H1 (cell line): ENCODE measurements around the gene FASTKD1. TPM values are rescaled to one million over a fixed set of nuclear protein-coding genes. Genes with fewer than 3 reads are reported as not detected.

Experiments used
- CTCF ChIA-PET: fragments of 300-600 bp; sonication (Branson Sonifier 250); formaldehyde crosslinking; loops from one replicate; lab custom pipeline; 2021; ENCODE audit not compliant: partially characterized antibody; lab: Charles Lee
- POLR2A ChIA-PET: fragments of 300-600 bp; sonication (Branson Sonifier 250); formaldehyde crosslinking; loops from one replicate; lab custom pipeline; 2021; ENCODE audit warnings: inconsistent platforms; ENCODE audit not compliant: partially characterized antibody; lab: Charles Lee
- DNase-seq, 2 experiments: peaks; one replicate each; pipeline versions ENCODE4 v3.0.0 to v3.0.0-alpha.2; 2010 to 2022; ENCODE audit warnings: low spot score in 2 of 2, low read depth in 1 of 2, mixed read lengths in 1 of 2
- FAIRE-seq: peaks from 2 replicates; lab custom pipeline; 2011; peaks lifted over from hg19 to GRCh38; lab: Jason Lieb, UNC
- H2AFZ ChIP-seq: 2 replicates; pipeline ENCODE4 v1.8.1; 2012; ENCODE audit warnings: low read length, inconsistent platforms
- H2AK5ac ChIP-seq: 2 replicates; pipeline ENCODE4 v1.6.1; 2013; ENCODE audit warnings: low read depth, low read length
- H2BK120ac ChIP-seq: replicated peaks from 2 replicates; pipeline ENCODE3; 2013; ENCODE audit warnings: low read depth, low read length, inconsistent platforms
- H2BK12ac ChIP-seq: 2 replicates; pipeline ENCODE4 v1.6.1; 2013; ENCODE audit warnings: low read depth, low read length
- H2BK15ac ChIP-seq: 2 replicates; pipeline ENCODE4 v1.6.1; 2013; ENCODE audit warnings: low read length
- H2BK20ac ChIP-seq: 2 replicates; pipeline ENCODE4 v1.6.1; 2013; ENCODE audit warnings: low read length
- H2BK5ac ChIP-seq: 2 replicates; pipeline ENCODE4 v1.6.1; 2013; ENCODE audit warnings: low read depth, low read length
- H3K14ac ChIP-seq: 2 replicates; pipeline ENCODE4 v1.6.1; 2013; ENCODE audit warnings: inconsistent platforms; ENCODE audit not compliant: insufficient read length
- H3K18ac ChIP-seq: 2 replicates; pipeline ENCODE4 v1.6.1; 2013; ENCODE audit warnings: low read length; ENCODE audit errors: extremely low read depth
- H3K23ac ChIP-seq: 2 replicates; pipeline ENCODE4 v1.6.1; 2013; ENCODE audit warnings: inconsistent platforms; ENCODE audit not compliant: insufficient read length
- H3K23me2 ChIP-seq: 2 replicates; pipeline ENCODE4 v1.6.1; 2013; ENCODE audit warnings: low read depth, low read length
- H3K27ac ChIP-seq: 2 replicates; pipeline ENCODE4 v1.6.1; 2011; ENCODE audit warnings: low read depth, low read length, inconsistent platforms
- H3K27me3 ChIP-seq, 4 experiments: replicated peaks in 1 of 4; 1 replicate in 1 of 4; 2 replicates in 3 of 4; pipeline versions ENCODE4 v1.6.1 to v1.8.1; 2011 to 2013; ENCODE audit warnings: low read length in 3 of 4, mild to moderate bottlenecking in 3 of 4, inconsistent platforms in 2 of 4, mixed read lengths in 2 of 4, moderate library complexity in 1 of 4; ENCODE audit not compliant: control insufficient read depth in 3 of 4, insufficient read depth in 3 of 4; ENCODE audit errors: extremely low read depth in 1 of 4
- H3K36me3 ChIP-seq, 4 experiments: 2 replicates each; pipeline versions ENCODE4 v1.6.1 to v1.8.1; 2011 to 2013; ENCODE audit warnings: mild to moderate bottlenecking in 4 of 4, low read length in 3 of 4, moderate library complexity in 2 of 4, control low read depth in 1 of 4, inconsistent platforms in 1 of 4; ENCODE audit not compliant: insufficient read depth in 4 of 4, control insufficient read depth in 2 of 4
- H3K4ac ChIP-seq: replicated peaks from 2 replicates; pipeline ENCODE3; 2013; ENCODE audit warnings: low read length, low read depth, mixed read lengths, inconsistent platforms; ENCODE audit not compliant: insufficient read length
- H3K4me1 ChIP-seq, 4 experiments: replicated peaks in 1 of 4; 1 replicate in 1 of 4; 2 replicates in 3 of 4; pipeline versions ENCODE4 v1.6.1 to v1.8.1; 2011 to 2013; ENCODE audit warnings: low read length in 3 of 4, inconsistent platforms in 2 of 4, mixed read lengths in 1 of 4; ENCODE audit not compliant: insufficient read depth in 4 of 4, control insufficient read depth in 3 of 4
- H3K4me2 ChIP-seq, 2 experiments: 2 replicates each; pipeline versions ENCODE4 v1.6.1 to v1.8.1; 2011 to 2013; ENCODE audit warnings: low read depth in 2 of 2, low read length in 2 of 2, control low read depth in 1 of 2, inconsistent platforms in 1 of 2, mild to moderate bottlenecking in 1 of 2; ENCODE audit not compliant: insufficient read depth in 1 of 2
- H3K4me3 ChIP-seq, 4 experiments: fragments of 200-600, 300-600 bp in 1 of 4; sonication (generic), shearing (Covaris generic), sonication (Bioruptor Twin) in 1 of 4; 2 replicates each; pipeline versions ENCODE4 v1.5.1 to v1.8.1; 2011 to 2016; ENCODE audit warnings: low read length in 4 of 4, low read depth in 3 of 4, control low read depth in 2 of 4, inconsistent platforms in 2 of 4, mild to moderate bottlenecking in 2 of 4, mixed read lengths in 1 of 4, moderate library complexity in 1 of 4; ENCODE audit not compliant: insufficient read depth in 2 of 4; ENCODE audit errors: extremely low read depth in 1 of 4
- H3K56ac ChIP-seq: replicated peaks from 2 replicates; pipeline ENCODE3; 2013; ENCODE audit warnings: low read depth, mild to moderate bottlenecking, mixed read lengths, low read length, inconsistent platforms; ENCODE audit not compliant: insufficient read length
- H3K79me1 ChIP-seq: 2 replicates; pipeline ENCODE4 v1.6.1; 2013; ENCODE audit warnings: low read depth, low read length, control low read depth
- H3K79me2 ChIP-seq, 2 experiments: 2 replicates each; pipeline versions ENCODE4 v1.6.1 to v1.8.1; 2012 to 2013; ENCODE audit warnings: low read length in 2 of 2, mild to moderate bottlenecking in 2 of 2, inconsistent platforms in 1 of 2; ENCODE audit not compliant: insufficient read depth in 2 of 2, control insufficient read depth in 1 of 2
- H3K9ac ChIP-seq, 4 experiments: replicated peaks in 1 of 4; 1 replicate in 1 of 4; 2 replicates in 3 of 4; pipeline versions ENCODE4 v1.6.1 to v1.8.1; 2011 to 2013; ENCODE audit warnings: low read depth in 3 of 4, low read length in 3 of 4, control low read depth in 2 of 4, mild to moderate bottlenecking in 2 of 4, moderate library complexity in 2 of 4, inconsistent platforms in 1 of 4; ENCODE audit errors: extremely low read depth in 1 of 4
- H3K9me3 ChIP-seq, 2 experiments: 2 replicates each; pipeline versions ENCODE4 v1.6.1 to v1.8.1; 2012 to 2013; ENCODE audit warnings: mild to moderate bottlenecking in 2 of 2, moderate library complexity in 2 of 2, control low read depth in 1 of 2, inconsistent platforms in 1 of 2, low read depth in 1 of 2, low read length in 1 of 2, mixed read lengths in 1 of 2; ENCODE audit not compliant: insufficient read depth in 2 of 2
- H4K20me1 ChIP-seq, 2 experiments: replicated peaks in 1 of 2; 2 replicates each; pipeline versions ENCODE3 to v1.8.1; 2011 to 2013; ENCODE audit warnings: inconsistent platforms in 2 of 2, low read length in 2 of 2, mild to moderate bottlenecking in 1 of 2; ENCODE audit not compliant: insufficient read depth in 2 of 2, control insufficient read depth in 1 of 2
- H4K5ac ChIP-seq: 2 replicates; pipeline ENCODE4 v1.6.1; 2013; ENCODE audit warnings: low read length, low read depth, mixed read lengths, inconsistent platforms; ENCODE audit not compliant: insufficient read length
- H4K8ac ChIP-seq: 2 replicates; pipeline ENCODE4 v1.8.0; 2013; ENCODE audit warnings: mild to moderate bottlenecking, moderate library complexity, low read length, inconsistent platforms; ENCODE audit not compliant: insufficient read depth; ENCODE audit errors: extremely low read depth
- H4K91ac ChIP-seq: replicated peaks from 2 replicates; pipeline ENCODE3; 2013; ENCODE audit warnings: low read length, mixed read lengths, inconsistent platforms; ENCODE audit not compliant: insufficient read length
- WGBS, 2 experiments: shearing (Covaris generic) in 1 of 2; methylation state at CpG; one replicate each; pipeline versions ENCODE4 v1.1.6 to v1.1.7; 2013 to 2015; ENCODE audit warnings: low lambda C conversion rate in 2 of 2, mixed read lengths in 2 of 2, inconsistent platforms in 1 of 2, low coverage in 1 of 2, missing lambda C conversion rate in 1 of 2; ENCODE audit not compliant: insufficient replicate concordance in 2 of 2, insufficient coverage in 1 of 2, insufficient read length in 1 of 2; ENCODE audit errors: extremely low coverage in 1 of 2, missing lambda C conversion rate in 1 of 2; 5-methylcytosine and 5-hydroxymethylcytosine counted together
- polyA plus RNA-seq, 7 experiments: library from polyadenylated mRNA; depleted of rRNA in 3 of 7; stranded (reverse) in 5 of 7; unstranded in 2 of 7; fragments of >200 nt in 5 of 7; fragments of 200-250 nt in 2 of 7; gene quantifications; 1 replicate in 5 of 7; 2 replicates in 1 of 7; 4 replicates in 1 of 7; pipeline versions ENCODE4 v1.2.1 to v1.2.3, GENCODE V29; 2011 to 2013; ENCODE audit warnings: missing spikeins in 2 of 7, mixed read lengths in 2 of 7
- total RNA-seq: library from RNA; stranded (reverse); fragmentation: NEBNext Ultra II Directional; extraction: Animal tissue kit (Norgen Biotek cat#: 25700); gene quantifications from 2 replicates; pipeline ENCODE4 v1.2.1, GENCODE V29; 2021

Gene FASTKD1
- total and polyA plus RNA-seq, 2 of the 8 experiments (the other 6 are each of a cell fraction or from before 2014, with no cell fraction given): 18.7 to 70.8 TPM

DNA sequence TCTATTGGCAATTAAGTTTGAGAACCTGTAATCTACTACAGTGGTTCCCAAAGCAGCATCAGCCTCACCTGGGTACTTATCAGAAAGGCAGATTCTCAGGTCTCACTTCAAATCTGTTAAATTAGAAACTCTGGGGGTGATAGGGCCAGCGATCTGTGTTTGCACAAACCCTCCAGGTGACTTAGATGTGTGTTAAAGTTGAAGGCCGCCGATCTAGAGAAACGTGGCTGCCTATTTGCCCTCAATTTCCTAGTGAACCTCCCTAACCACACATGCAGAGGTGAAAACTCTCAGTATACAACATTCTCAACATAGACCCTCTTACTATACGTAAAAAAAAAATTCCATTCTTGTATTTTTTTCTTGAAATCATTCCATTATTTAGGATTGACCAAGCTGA is 50.0 kb downstream of the FASTKD1 start:
- H2BK120ac ChIP-seq: no peak overlapping the region
- H2AK5ac ChIP-seq: no peak overlapping the region
- H3K4me1 ChIP-seq: no peaks in the 10 kb centered on the region
- ChIA-PET CTCF (interaction anchor here (0.6 to 1.6 kb wide), 4 partner anchors 10 to 45 kb away, joined by 3 to 6 read pairs (median 3); partner anchors contain the start of gene BBS5), POLR2A (no interaction called here)
- H3K4ac ChIP-seq: no peak overlapping the region
- no peak overlapping the region for H3K27ac ChIP-seq
- FAIRE-seq (no peak), DNase-seq (no peak)
- H3K27me3 ChIP-seq: no peaks in the 10 kb centered on the region
- no peaks in the 10 kb centered on the region; the same call in 1 of the 2 replicates for H3K23me2 ChIP-seq
- H3K79me2 ChIP-seq: no peaks in the 10 kb centered on the region
- H3K79me1 ChIP-seq: no peaks in the 10 kb centered on the region
- no peak overlapping the region for H3K4me2 ChIP-seq
- no peak overlapping the region for H3K18ac ChIP-seq
- no peak overlapping the region for H3K14ac ChIP-seq
- no peak overlapping the region for H4K5ac ChIP-seq
- no peak overlapping the region for H4K91ac ChIP-seq
- no peaks in the 10 kb centered on the region for H4K20me1 ChIP-seq
- no peak overlapping the region for H2BK12ac ChIP-seq
- no peak overlapping the region for H3K56ac ChIP-seq
- no peaks in the 10 kb centered on the region for H3K9me3 ChIP-seq
- no peaks in the 10 kb centered on the region for H3K36me3 ChIP-seq
- H3K9ac ChIP-seq: no peak overlapping the region
- H2BK5ac ChIP-seq: no peak overlapping the region
- H2BK15ac ChIP-seq: no peak overlapping the region
- no peak overlapping the region for H3K23ac ChIP-seq
- 77% methylated on average over 5 of the region's 5 CpGs; no CpG with 5 or more reads in 1 of the 2 experiments for WGBS, 2 experiments
- no peak overlapping the region for H2AFZ ChIP-seq
- H4K8ac ChIP-seq: no peak overlapping the region
- no peak overlapping the region for H3K4me3 ChIP-seq
- no peak overlapping the region for H2BK20ac ChIP-seq
